ENCODE data around the gene NTRK3. TPM values are rescaled to one million over a fixed set of nuclear protein-coding genes. Genes with fewer than 3 reads are reported as not detected.

NTRK3 gene
- total and polyA plus RNA-seq, 4 donors = 0.21 to 2.9 (median 0.32) TPM

GRCh38 chr15:87907676-87908446 lies 348.7 kb downstream of the NTRK3 start:
- DNase-seq (ENCODE audit: low spot score) = no peak
- H3K4me1 ChIP-seq (ENCODE audit: control insufficient read depth in 4 of 4, insufficient read depth in 4 of 4, low read length in 3 of 4) = no peaks in the 10 kb centered on the region
- H3K9me3 ChIP-seq (ENCODE audit: control insufficient read depth in 4 of 4, low read length in 3 of 4) = peaks cover 0 to 2% (median 0%) of the 10 kb centered on the region in 4 donors
- no peak overlapping the region for H3K9ac ChIP-seq (ENCODE audit: low read depth in 1 of 2, low read length in 2 of 2)
- H3K27me3 ChIP-seq (ENCODE audit: control insufficient read depth in 4 of 4, insufficient read depth in 4 of 4, low read length in 3 of 4) = peaks cover 0 to 8% (median under 1%) of the 10 kb centered on the region in 4 donors
- no peak overlapping the region for H3K27ac ChIP-seq (ENCODE audit: low read depth in 1 of 2, low read length in 2 of 2)
- WGBS = 72% methylated on average over 8 of the region's 8 CpGs
- no peaks in the 10 kb centered on the region for H3K36me3 ChIP-seq (ENCODE audit: control insufficient read depth in 4 of 4, insufficient read depth in 3 of 4, low read depth in 1 of 4, low read length in 3 of 4)
- no peak overlapping the region for H3K4me3 ChIP-seq (ENCODE audit: low read depth in 1 of 3, low read length in 3 of 3)
- TF ChIP-seq ATF3 (IDR thresholded peaks at IDR 0.05) = no peak

GRCh38 chr15:87906444-87906843 lies 350.1 kb downstream of the NTRK3 start:
- no peak overlapping the region for H3K27ac ChIP-seq (ENCODE audit: low read depth in 1 of 2, low read length in 2 of 2)
- H3K9ac ChIP-seq (ENCODE audit: low read depth in 1 of 2, low read length in 2 of 2) = no peak overlapping the region
- TF ChIP-seq HNF4A (conservative IDR thresholded peaks at IDR 0.05) (no peak), FOXA2 (IDR thresholded peaks at IDR 0.05) (no peak), RAD21 (IDR thresholded peaks at IDR 0.05) (no peak), TAF1 (conservative IDR thresholded peaks at IDR 0.05) (no peak), GABPA (IDR thresholded peaks at IDR 0.05 in 1 of 2, conservative IDR thresholded peaks at IDR 0.05 in 1 of 2) (no peak)
- no peaks in the 10 kb centered on the region for H3K4me1 ChIP-seq (ENCODE audit: control insufficient read depth in 4 of 4, insufficient read depth in 4 of 4, low read length in 3 of 4)
- H3K4me3 ChIP-seq (ENCODE audit: low read depth in 1 of 3, low read length in 3 of 3) = no peak overlapping the region
- no peak for DNase-seq (ENCODE audit: low spot score)
- H3K9me3 ChIP-seq (ENCODE audit: control insufficient read depth in 4 of 4, low read length in 3 of 4) = peaks cover 0 to 2% (median 0%) of the 10 kb centered on the region in 4 donors
- H3K27me3 ChIP-seq (ENCODE audit: control insufficient read depth in 4 of 4, insufficient read depth in 4 of 4, low read length in 3 of 4) = peaks cover 0 to 8% (median 1%) of the 10 kb centered on the region in 4 donors
- 75% methylated on average over 6 of the region's 6 CpGs for WGBS
- H3K36me3 ChIP-seq (ENCODE audit: control insufficient read depth in 4 of 4, insufficient read depth in 3 of 4, low read depth in 1 of 4, low read length in 3 of 4) = no peaks in the 10 kb centered on the region

GRCh38 chr15:87902772-87903426 lies 353.6 kb downstream of the NTRK3 start:
- H3K4me1 ChIP-seq (ENCODE audit: control insufficient read depth in 4 of 4, insufficient read depth in 4 of 4, low read length in 3 of 4) = no peaks in the 10 kb centered on the region
- 78% methylated on average over 10 of the region's 10 CpGs for WGBS
- no peak for DNase-seq (ENCODE audit: low spot score)
- no peak overlapping the region for H3K9ac ChIP-seq (ENCODE audit: low read depth in 1 of 2, low read length in 2 of 2)
- H3K27me3 ChIP-seq (ENCODE audit: control insufficient read depth in 4 of 4, insufficient read depth in 4 of 4, low read length in 3 of 4) = peaks cover 0 to 8% (median 3%) of the 10 kb centered on the region in 4 donors
- no peaks in the 10 kb centered on the region for H3K36me3 ChIP-seq (ENCODE audit: control insufficient read depth in 4 of 4, insufficient read depth in 3 of 4, low read depth in 1 of 4, low read length in 3 of 4)
- H3K9me3 ChIP-seq (ENCODE audit: control insufficient read depth in 4 of 4, low read length in 3 of 4) = no peaks in the 10 kb centered on the region
- TF ChIP-seq RXRA (IDR thresholded peaks at IDR 0.05) (no peak), MAX (IDR thresholded peaks at IDR 0.05) (no peak), ZBTB33 (IDR thresholded peaks at IDR 0.05) (no peak), JUND (IDR thresholded peaks at IDR 0.05) (no peak), HNF4A (conservative IDR thresholded peaks at IDR 0.05) (no peak), FOXA1 (IDR thresholded peaks at IDR 0.05) (no peak), TAF1 (conservative IDR thresholded peaks at IDR 0.05) (no peak)
- no peak overlapping the region for H3K4me3 ChIP-seq (ENCODE audit: low read depth in 1 of 3, low read length in 3 of 3)
- H3K27ac ChIP-seq (ENCODE audit: low read depth in 1 of 2, low read length in 2 of 2) = no peak overlapping the region
